NCI-H1417 treated with DMSO at 0.1 percent for 48 hours (cell line): Measurements from ENCODE around the gene RHOV.
"Not testable (repeated sequence)": the region's sequence is repeated elsewhere in the genome, so short reads cannot be mapped to it uniquely, and the experiment has no call there.

Experiments used
- DNase-seq: peaks from one replicate; lab custom pipeline; 2025; lab: John Stamatoyannopoulos, UW

Gene RHOV

GRCh38 chr15:40872791-40873693, 992 bp downstream of the RHOV start:
- no peak for DNase-seq

DNA sequence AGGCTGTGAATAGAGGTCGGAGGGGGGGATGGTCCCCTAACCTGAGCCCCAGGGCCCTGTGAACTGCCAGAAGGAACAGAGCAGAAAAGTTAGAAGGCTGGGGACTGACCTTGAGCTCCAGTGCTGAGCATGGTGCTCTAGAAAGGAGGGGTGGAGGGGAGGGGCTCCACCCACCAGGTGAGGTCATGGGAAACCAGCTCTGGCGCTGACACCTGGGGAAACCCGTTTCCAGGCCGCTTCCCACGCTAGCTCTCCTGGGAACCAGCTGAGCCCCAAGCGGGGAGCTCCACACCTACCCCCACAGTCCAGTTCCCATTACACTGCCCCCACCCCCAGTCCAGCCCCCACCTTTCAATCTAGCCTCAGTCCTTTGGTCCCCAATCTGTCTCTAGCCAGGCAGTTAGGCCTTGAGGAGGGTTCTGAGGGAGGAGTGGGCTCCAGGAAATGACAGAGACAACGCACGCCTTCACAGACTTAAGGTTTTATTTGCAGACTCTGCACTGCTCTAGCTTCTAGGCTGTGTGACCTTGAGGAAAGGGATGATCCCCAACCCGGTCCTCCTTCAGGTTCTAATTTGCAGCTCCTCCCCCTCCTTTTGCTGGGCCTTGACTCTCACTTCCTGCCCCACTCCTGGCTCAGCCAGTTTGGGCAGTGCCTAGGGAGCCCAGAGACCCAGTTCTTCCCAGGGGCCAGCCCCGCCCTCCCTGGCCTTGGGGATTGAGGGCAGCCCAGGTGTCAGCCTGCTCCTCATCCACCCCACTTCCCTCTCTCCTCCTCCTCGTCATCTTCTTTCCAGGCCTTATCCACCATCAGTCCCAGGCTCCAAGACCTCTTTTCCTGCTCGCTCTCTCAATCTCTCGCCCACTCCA, 2.1 kb downstream of the RHOV start:
- no peak for DNase-seq

GRCh38 chr15:40870716-40871115, 3.3 kb downstream of the RHOV start:
- DNase-seq, result no peak

DNA sequence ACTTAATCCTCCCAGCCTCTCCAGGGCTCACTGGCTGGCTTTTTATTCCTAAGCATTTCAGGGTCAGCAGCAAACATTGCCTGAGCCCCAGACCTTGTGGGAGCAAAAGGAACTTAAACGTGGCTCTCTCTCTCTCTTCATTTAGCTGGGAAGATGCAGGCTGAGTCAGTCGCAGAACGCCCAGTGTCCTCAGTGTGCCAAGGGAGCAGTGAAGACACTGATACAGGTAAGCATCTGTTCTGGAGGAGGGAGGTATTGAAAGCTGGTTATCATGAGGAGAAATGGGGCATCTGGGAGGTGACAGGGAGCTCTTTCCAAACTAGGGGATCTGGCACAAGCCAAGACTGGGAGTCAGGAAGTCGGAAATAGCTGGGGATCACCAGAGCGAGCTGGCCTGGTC, 4.3 kb downstream of the RHOV start:
- DNase-seq, result no peak

DNA sequence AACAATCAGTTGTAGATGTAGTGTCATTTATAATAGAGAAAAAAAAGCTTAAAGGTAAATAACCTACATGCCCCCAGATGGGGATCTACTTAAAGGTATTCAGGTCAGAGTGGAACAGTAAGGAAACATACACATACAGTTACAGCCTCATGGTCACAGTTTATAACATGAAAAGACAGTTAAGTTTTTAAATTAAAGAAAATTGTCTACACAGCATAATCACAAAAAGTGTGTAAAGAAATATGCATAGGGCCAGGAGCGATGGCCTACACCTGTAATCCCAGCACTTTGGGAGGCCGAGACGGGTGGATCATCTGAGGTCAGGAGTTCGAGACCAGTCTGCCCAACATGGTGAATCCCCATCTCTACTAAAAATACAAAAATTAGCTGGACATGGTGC, 6.8 kb downstream of the RHOV start:
- DNase-seq, result no peak

DNA sequence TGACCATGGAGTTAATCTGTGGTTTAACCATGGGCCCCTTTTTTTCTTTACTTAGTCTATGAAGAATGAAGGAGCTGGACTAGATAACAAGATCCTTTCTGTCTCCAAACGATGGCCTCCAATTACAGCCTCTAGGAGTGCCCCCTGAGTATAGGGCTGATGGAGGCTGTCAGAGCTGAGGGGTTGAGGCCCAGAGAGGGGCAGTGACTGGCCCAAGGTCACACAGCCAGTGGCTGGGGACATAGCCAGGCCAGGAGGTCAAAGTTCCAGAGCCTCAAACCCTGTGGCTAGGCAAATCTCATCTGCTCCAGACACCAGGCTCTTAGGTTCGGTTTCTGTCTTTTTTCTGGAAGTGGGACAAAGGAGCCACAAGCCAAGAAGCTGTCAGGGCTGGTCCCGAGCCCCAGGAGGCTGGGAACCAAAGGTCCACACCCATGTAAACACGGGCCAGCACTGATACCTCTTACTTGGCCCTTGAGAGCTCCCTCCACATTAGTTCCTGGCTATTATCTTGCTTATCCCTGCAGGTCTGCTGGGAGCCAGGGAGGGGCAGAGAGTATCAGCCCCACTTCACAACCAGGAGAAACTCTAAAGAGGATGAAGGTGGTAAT, 10.3 kb downstream of the RHOV start:
- DNase-seq, result no peak

- not testable (repeated sequence) for DNase-seq
Measured at GRCh38 chr15:40861147-40861546, 12.9 kb downstream of the RHOV start.

GRCh38 chr15:40859206-40859851, 14.7 kb downstream of the RHOV start:
- DNase-seq, result no peak

- DNase-seq, result no peak
Measured at GRCh38 chr15:40858706-40859105, 15.3 kb downstream of the RHOV start.

DNA sequence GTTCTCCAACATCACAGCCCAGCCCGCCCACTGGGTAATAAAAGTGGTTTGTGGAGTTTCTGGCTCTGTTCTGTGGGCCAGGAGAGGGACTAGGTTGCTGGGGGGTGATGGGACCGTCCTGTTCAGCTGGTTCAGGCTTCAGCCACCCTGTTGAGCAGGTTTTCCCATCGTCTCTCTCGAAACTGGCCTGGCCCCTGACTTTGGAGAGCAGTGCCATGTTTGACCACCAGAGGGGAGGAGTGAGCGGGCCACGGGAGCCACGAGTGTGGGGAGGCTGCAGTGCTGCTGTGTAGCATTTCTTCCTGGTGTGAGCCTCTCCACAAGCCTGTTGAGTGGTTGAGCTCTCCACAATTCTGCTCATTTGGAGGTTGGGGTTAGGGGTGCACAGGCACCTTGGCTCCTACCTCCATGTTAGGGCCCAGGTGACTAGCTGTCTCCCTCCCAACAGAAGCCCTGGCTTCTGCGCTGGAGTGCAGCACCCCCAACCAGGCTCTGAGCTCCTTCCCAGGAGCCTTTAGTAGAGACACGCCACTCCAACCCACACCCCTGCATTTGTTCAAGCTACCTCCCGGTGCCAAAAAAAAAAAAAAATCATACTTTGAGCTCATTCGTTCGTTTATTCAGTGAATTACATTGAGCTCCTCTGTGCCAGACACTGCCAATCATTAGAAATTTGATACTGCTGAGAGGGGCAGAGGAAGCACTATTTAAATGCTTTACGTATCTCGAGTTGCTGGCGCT, 16.3 kb downstream of the RHOV start:
- no peak for DNase-seq

- DNase-seq, result no peak
Measured at GRCh38 chr15:40856746-40857145, 17.3 kb downstream of the RHOV start.

DNA sequence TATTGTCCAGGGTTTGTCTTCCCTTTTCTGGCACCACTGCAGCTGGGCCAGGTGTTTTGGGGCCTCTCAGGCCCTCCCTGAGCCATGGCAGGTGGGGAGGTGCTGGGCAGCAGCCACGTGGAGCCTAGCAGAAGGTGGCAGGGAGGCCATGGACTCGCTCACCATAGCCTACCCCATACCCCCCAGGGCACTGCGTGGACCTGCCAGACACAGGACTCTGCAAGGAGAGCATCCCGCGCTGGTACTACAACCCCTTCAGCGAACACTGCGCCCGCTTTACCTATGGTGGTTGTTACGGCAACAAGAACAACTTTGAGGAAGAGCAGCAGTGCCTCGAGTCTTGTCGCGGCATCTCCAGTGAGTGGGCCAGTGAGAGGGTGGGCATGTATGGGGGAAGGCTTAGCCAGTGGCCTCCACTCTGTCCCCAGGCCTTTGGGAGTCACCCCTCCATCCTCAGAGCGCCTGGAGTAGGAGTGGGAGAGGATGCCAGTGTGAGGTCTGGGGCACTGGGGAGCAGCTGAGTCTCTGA, 18.3 kb downstream of the RHOV start:
- DNase-seq, result no peak

GRCh38 chr15:40854161-40854560, 19.9 kb downstream of the RHOV start:
- DNase-seq, result no peak

DNA sequence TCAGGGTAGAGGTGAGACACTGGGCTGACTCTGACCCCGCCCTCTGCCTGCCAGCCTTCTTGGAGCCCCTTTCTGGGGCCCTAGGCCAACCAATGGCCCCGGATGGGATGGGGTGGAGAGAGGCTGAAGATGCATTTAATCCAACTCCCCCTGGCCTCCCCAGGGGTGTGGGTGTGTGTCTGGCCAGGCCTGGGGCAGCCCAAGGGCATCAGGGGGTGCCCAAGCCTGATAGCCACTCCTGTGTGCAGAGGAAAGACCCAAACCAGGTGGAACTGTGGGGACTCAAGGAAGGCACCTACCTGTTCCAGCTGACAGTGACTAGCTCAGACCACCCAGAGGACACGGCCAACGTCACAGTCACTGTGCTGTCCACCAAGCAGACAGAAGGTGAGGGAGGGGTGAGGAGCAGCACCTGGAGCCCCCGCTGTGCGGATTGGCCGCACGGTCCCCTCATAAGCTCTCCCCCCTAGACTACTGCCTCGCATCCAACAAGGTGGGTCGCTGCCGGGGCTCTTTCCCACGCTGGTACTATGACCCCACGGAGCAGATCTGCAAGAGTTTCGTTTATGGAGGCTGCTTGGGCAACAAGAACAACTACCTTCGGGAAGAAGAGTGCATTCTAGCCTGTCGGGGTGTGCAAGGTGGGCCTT, 20.7 kb downstream of the RHOV start:
- no peak for DNase-seq

DNA sequence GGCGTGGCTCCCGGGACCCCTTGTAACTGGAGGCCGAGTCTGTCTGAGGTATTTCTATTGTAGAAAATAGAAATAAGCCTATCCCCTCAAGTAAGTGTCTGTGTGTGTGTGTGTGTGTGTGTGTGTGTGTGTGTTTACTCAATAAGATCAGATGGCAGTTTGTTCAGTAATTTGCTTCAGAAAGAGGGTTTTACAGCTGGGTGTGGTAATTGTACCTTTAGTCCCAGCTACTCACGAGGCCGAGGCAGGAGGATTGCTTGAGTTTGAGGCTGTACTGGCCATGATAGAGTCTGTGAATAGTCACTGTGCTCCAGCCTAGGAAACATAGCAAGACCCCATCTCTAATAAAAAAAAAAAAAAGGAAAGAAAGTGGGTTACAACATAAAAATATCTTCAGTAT, 21.5 kb downstream of the RHOV start:
- no peak for DNase-seq

- no peak for DNase-seq
Measured at GRCh38 chr15:40850576-40851112, 23.4 kb downstream of the RHOV start.

DNA sequence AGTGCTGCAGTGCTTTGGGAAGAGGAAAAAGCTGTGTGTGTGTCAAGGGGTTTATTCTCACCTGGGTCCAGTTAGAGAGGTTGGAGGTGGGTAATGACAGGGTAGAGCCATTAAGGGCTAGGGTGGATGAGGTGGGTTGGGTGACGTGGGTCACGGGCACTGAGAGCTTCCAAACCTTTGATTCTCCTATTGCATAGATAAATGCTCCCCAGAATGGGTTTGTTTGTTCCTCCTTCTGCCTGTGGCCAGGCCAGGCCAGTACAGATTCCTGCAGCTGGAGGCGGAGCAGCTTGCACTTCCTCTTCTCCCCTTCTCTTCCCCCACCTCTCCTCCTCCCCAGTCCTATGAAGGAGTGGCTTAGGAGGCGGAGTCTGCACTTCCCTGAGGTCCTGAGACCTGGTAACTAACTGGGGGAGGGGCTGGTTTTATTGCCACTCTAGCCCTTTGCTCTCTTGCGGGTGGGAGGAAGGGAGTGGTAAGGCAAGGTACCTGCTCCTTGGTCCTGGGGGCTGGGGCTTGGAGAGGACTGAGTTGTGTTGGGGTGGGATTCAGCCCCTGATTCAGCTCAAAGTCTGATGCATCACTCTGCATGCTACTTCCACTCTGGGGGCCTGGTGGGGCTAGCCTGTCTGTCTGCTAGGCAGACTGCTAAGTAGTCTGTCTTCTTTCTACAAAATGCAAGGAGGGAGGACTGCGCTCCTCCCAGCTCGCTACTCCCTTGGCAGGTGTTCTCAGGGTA, 26.6 kb downstream of the RHOV start:
- no peak for DNase-seq

DNA sequence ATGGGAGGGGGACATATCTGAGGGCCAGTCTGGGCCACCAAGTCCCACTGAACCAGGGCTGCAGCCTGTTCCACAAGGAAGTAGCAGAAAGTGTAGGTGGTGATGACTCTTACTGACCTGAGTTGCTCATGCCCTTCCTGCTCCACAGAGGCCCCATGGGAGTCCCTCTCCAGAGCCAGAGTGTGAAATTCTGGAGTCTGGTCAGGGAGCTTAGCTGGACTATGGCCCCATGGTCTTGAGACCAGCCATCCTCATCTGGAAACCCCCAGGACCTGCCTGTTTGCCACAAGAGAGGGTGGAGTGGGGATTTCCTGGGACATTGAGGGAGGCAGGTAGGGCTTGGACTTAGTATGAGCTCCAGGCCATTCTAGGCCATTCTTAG, 27.2 kb downstream of the RHOV start:
- no peak for DNase-seq

- no peak for DNase-seq
Measured at GRCh38 chr15:40845511-40846284, 28.3 kb downstream of the RHOV start.
